HepG2 (cell line): ENCODE results near the gene OR1S2. TPM values are rescaled to one million over a fixed set of nuclear protein-coding genes. Genes with fewer than 3 reads are reported as not detected.
A peak's percentile ranks its signal among the peaks of the same experiment; 100 is the strongest.

ENCODE experiments used
- ATAC-seq: fragments of 200-7000 bp; cut with Tn5 transposase; 3 replicates; pipeline ENCODE4 v1.9.1; 2020; ENCODE audit warnings: mild to moderate bottlenecking, moderate library complexity
- BruUV-seq: library from RNA; stranded (reverse); fragments of 400-500 nt; replicated peaks from 2 replicates; lab custom pipeline; 2021; lab: Mats Ljungman, UMichigan
- CTCF ChIA-PET: fragments of 300-600 bp; formaldehyde crosslinking; extraction: SDS; loops from one replicate; lab custom pipeline; 2021; ENCODE audit warnings: low total read pairs, inconsistent platforms, low intra/inter-chr PET ratio; lab: Yijun Ruan, JAX
- POLR2A ChIA-PET: fragments of 350-600 bp; sonication (Branson Sonifier 250); formaldehyde crosslinking; loops from one replicate; lab custom pipeline; 2020; ENCODE audit warnings: antibody characterized with exemption, inconsistent platforms; lab: Yijun Ruan, JAX
- DNase-seq: peaks from one replicate; pipeline ENCODE4 v3.0.0-alpha.2; 2015; ENCODE audit warnings: low spot score
- FAIRE-seq: peaks from 3 replicates; lab custom pipeline; 2011; peaks lifted over from hg19 to GRCh38; lab: Jason Lieb, UNC
- H2AFZ ChIP-seq: one replicate; pipeline ENCODE4 v1.6.1; 2011; ENCODE audit warnings: low read length, inconsistent platforms
- H3K27ac ChIP-seq: fragments of 300-600 bp; 3 replicates; pipeline ENCODE4 v1.8.0; 2011; ENCODE audit warnings: mixed run types, mild to moderate bottlenecking, mixed read lengths, low read length, inconsistent platforms; ENCODE audit not compliant: insufficient read depth; ENCODE audit errors: extremely low read length
- H3K27me3 ChIP-seq, 2 experiments: fragments of 200-600 bp in 1 of 2; 2 replicates in 1 of 2; 3 replicates in 1 of 2; pipeline versions ENCODE4 v1.6.0 to v1.8.0; 2011; ENCODE audit warnings: low read length in 2 of 2, mild to moderate bottlenecking in 2 of 2, moderate library complexity in 2 of 2, inconsistent platforms in 1 of 2; ENCODE audit not compliant: insufficient read depth in 2 of 2, control insufficient read depth in 1 of 2
- H3K36me3 ChIP-seq, 2 experiments: fragments of 200-600 bp in 1 of 2; replicated peaks in 1 of 2; 2 replicates in 1 of 2; 3 replicates in 1 of 2; pipeline versions ENCODE4 v1.5.1 to v1.8.0; 2011; ENCODE audit warnings: low read length in 2 of 2, inconsistent platforms in 1 of 2; ENCODE audit not compliant: insufficient read depth in 2 of 2, control insufficient read depth in 1 of 2
- H3K4me1 ChIP-seq: 2 replicates; pipeline ENCODE4 v1.5.1; 2012; ENCODE audit warnings: low read length, inconsistent platforms; ENCODE audit not compliant: insufficient read depth
- H3K4me2 ChIP-seq: 2 replicates; pipeline ENCODE4 v1.6.0; 2011; ENCODE audit warnings: low read depth, low read length, inconsistent platforms
- H3K4me3 ChIP-seq, 3 experiments: fragments of 200-600 bp in 1 of 3; sonication (generic), shearing (Covaris generic) in 1 of 3; replicated peaks in 1 of 3; 2 replicates each; pipeline ENCODE4 v1.5.1; 2011 to 2016; ENCODE audit warnings: low read length in 3 of 3, inconsistent platforms in 2 of 3, low read depth in 2 of 3, mild to moderate bottlenecking in 2 of 3, control low read depth in 1 of 3, mixed read lengths in 1 of 3; ENCODE audit not compliant: insufficient read depth in 1 of 3
- H3K79me2 ChIP-seq: one replicate; pipeline ENCODE4 v1.6.1; 2011; ENCODE audit warnings: low read length, inconsistent platforms; ENCODE audit not compliant: insufficient read depth
- H3K9ac ChIP-seq: 2 replicates; pipeline ENCODE4 v1.6.0; 2011; ENCODE audit warnings: mild to moderate bottlenecking, low read depth, low read length, inconsistent platforms; ENCODE audit not compliant: insufficient read depth
- H3K9me3 ChIP-seq: 2 replicates; pipeline ENCODE4 v1.5.1; 2012; ENCODE audit warnings: mild to moderate bottlenecking, low read length
- H4K20me1 ChIP-seq: 2 replicates; pipeline ENCODE4 v1.6.0; 2011; ENCODE audit warnings: inconsistent platforms, mild to moderate bottlenecking, low read length, moderate library complexity; ENCODE audit not compliant: insufficient read depth
- ARID3A ChIP-seq: IDR thresholded peaks from 2 replicates; pipeline ENCODE4 v1.6.1; 2012; ENCODE audit warnings: low read depth, low read length, improper control_type of control experiment
- ARNT ChIP-seq: fragments of 450-650 bp; IDR thresholded peaks from 2 replicates; pipeline ENCODE4 v1.6.1; 2017
- ATF7 ChIP-seq, 2 experiments: fragments of 450-650 bp in 1 of 2; sonication (generic) in 1 of 2; formaldehyde crosslinking in 1 of 2; IDR thresholded peaks; 2 replicates each; pipeline versions ENCODE4 v1.4.0 to v1.6.1; 2016 to 2020; ENCODE audit warnings: antibody characterized with exemption in 1 of 2, mild to moderate bottlenecking in 1 of 2, missing genetic modification reagents in 1 of 2
- FOXJ3 ChIP-seq: sonication (generic); formaldehyde crosslinking; IDR thresholded peaks from 2 replicates; pipeline ENCODE4 v1.4.0; 2020; ENCODE audit warnings: missing genetic modification reagents, mild to moderate bottlenecking, borderline replicate concordance
- MAF1 ChIP-seq: sonication (generic); formaldehyde crosslinking; IDR thresholded peaks from 2 replicates; pipeline ENCODE4 v1.5.0; 2020; ENCODE audit warnings: missing genetic modification reagents, borderline replicate concordance
- MAFF ChIP-seq: IDR thresholded peaks from 2 replicates; pipeline ENCODE4 v1.6.1; 2011; ENCODE audit warnings: low read depth, low read length, improper control_type of control experiment
- MAFK ChIP-seq, 2 experiments: IDR thresholded peaks in 1 of 2; conservative IDR thresholded peaks in 1 of 2; 2 replicates each; pipeline ENCODE4 v1.6.1; 2011; ENCODE audit warnings: improper control_type of control experiment in 2 of 2, low read length in 2 of 2
- MNT ChIP-seq: fragments of 450-650 bp; IDR thresholded peaks from 2 replicates; pipeline ENCODE4 v1.6.1; 2016
- PRDM10 ChIP-seq: sonication (generic); formaldehyde crosslinking; IDR thresholded peaks from 2 replicates; pipeline ENCODE4 v1.4.0; 2020; ENCODE audit warnings: low read depth, missing genetic modification reagents
- SRY ChIP-seq: sonication (generic); formaldehyde crosslinking; IDR thresholded peaks from 2 replicates; pipeline ENCODE4 v1.8.0; 2022; ENCODE audit warnings: mild to moderate bottlenecking, missing genetic modification reagents
- SUZ12 ChIP-seq: fragments of 150-350 bp; IDR thresholded peaks from 2 replicates; pipeline ENCODE4 v1.6.1; 2014; ENCODE audit warnings: low read depth, low read length
- ZFX ChIP-seq: sonication (generic); formaldehyde crosslinking; IDR thresholded peaks from 2 replicates; pipeline ENCODE4 v1.4.0; 2020; ENCODE audit warnings: mild to moderate bottlenecking, low read depth, missing genetic modification reagents, moderate library complexity
- ZNF124 ChIP-seq: sonication (generic); formaldehyde crosslinking; IDR thresholded peaks from 2 replicates; pipeline ENCODE4 v1.4.0; 2020; ENCODE audit warnings: missing genetic modification reagents
- ZNF24 ChIP-seq: fragments of 450-650 bp; IDR thresholded peaks from 2 replicates; pipeline ENCODE4 v1.6.1; 2017; ENCODE audit warnings: antibody characterized with exemption, mild to moderate bottlenecking
- ZNF572 ChIP-seq: sonication (generic); formaldehyde crosslinking; IDR thresholded peaks from 2 replicates; pipeline ENCODE4 v1.5.1; 2020; ENCODE audit warnings: mild to moderate bottlenecking, missing genetic modification reagents
- WGBS: methylation state at CpG from one replicate; pipeline ENCODE4 v1.1.6; 2017; ENCODE audit warnings: low lambda C conversion rate; 5-methylcytosine and 5-hydroxymethylcytosine counted together
- in situ Hi-C: cut with HindIII; loops from 2 replicates; pipeline ENCODE4 v1.10.0; 2017; ENCODE audit warnings: low pct_unique_long_range_greater_than_20kb; ENCODE audit not compliant: extremely low pct_ligation_motif_present
- intact Hi-C: fragments of 100-400 bp; cut with micrococcal nuclease; formaldehyde crosslinking; loops from one replicate; pipeline ENCODE4 v1.10.0; 2022; ENCODE audit not compliant: unreplicated experiment
- polyA plus RNA-seq, 8 experiments: library from polyadenylated mRNA; depleted of rRNA in 3 of 8; stranded (reverse) in 7 of 8; unstranded in 1 of 8; fragments of >200 nt; fragmentation: Illumina TruSeq in 4 of 8; extraction: Trizol in 4 of 8; gene quantifications; 2 replicates each; pipeline versions ENCODE4 v1.2.1 to v1.2.3, GENCODE V29; 2011 to 2016; ENCODE audit warnings: low read depth in 4 of 8, missing spikeins in 1 of 8, mixed read lengths in 1 of 8; ENCODE audit not compliant: insufficient read depth in 1 of 8
- total RNA-seq, 5 experiments: library from RNA; depleted of rRNA; stranded (reverse); fragments of >200 nt; fragmentation: Illumina TruSeq; extraction: Trizol; gene quantifications; 2 replicates each; pipeline ENCODE4 v1.2.3, GENCODE V29; 2016; ENCODE audit warnings: low read depth in 1 of 5

The OR1S2 gene
- total and polyA plus RNA-seq, 2 of the 13 experiments (the other 11 are each of a cell fraction or from before 2014, with no cell fraction given): not detected

GRCh38 chr11:58178444-58178843, 25.5 kb downstream of the OR1S2 start (continued):
- TF ChIP-seq FOXJ3 (CRISPR knock-in tag) (no peak), PRDM10 (CRISPR knock-in tag) (no peak), ZFX (CRISPR knock-in tag) (no peak), SRY (CRISPR knock-in tag) (no peak), ZNF124 (CRISPR knock-in tag) (no peak), ZNF24 (no peak)
- TF ChIP-seq, all 625 proteins: peak for 0

GRCh38 chr11:58177409-58178054, 26.4 kb downstream of the OR1S2 start:
- in situ Hi-C loops: no loop called here
- H3K4me1 ChIP-seq: peaks cover 14% of the 10 kb centered on the region; the same call in 1 of the 2 replicates
- no peaks in the 10 kb centered on the region for H3K79me2 ChIP-seq
- no peak overlapping the region for H3K27ac ChIP-seq
- H3K9me3 ChIP-seq: no peaks in the 10 kb centered on the region
- no peak overlapping the region for H3K9ac ChIP-seq
- intact Hi-C loops: no loop called here
- H3K4me3 ChIP-seq: no peak overlapping the region
- ATAC-seq: no peak
- no peaks in the 10 kb centered on the region for H3K27me3 ChIP-seq
- WGBS: 28% methylated on average over 5 of the region's 5 CpGs
- H2AFZ ChIP-seq: no peak overlapping the region
- TF ChIP-seq ARID3A (no peak), MAFK (conservative IDR thresholded peaks at IDR 0.05 in 1 of 2, IDR thresholded peaks at IDR 0.05 in 1 of 2; ENCODE audit: low read length in 2 of 2) (peak; percentile 66 to 75), ZNF572 (no peak), SUZ12 (no peak), MAFF (peak; percentile 65; the same call in 1 of the 2 replicates), ATF7 (IDR thresholded peaks at IDR 0.05) (no peak), ATF7 (CRISPR knock-in tag; IDR thresholded peaks at IDR 0.05) (no peak), ARNT (no peak), MNT (peak; percentile 98), MAF1 (CRISPR knock-in tag) (no peak)
- CTCF ChIA-PET: no interaction called here
- POLR2A ChIA-PET: no interaction called here
- no peaks in the 10 kb centered on the region for H4K20me1 ChIP-seq
- no peak overlapping the region for H3K4me2 ChIP-seq
- no peak for DNase-seq
- no TSS peak for BruUV-seq
- H3K36me3 ChIP-seq: no peaks in the 10 kb centered on the region
- FAIRE-seq: no peak
